Measurements from ENCODE around the gene KIAA0040. TPM values are rescaled to one million over a fixed set of nuclear protein-coding genes. Genes with fewer than 3 reads are reported as not detected.

Gene KIAA0040
- total RNA-seq, 1 donor from 2014 or later = 0.73 TPM

- no peak overlapping the region for H3K27ac Mint-ChIP-seq (ENCODE audit: unreplicated experiment)
- DNase-seq (ENCODE audit: extremely low spot score, unreplicated experiment) = no peak
- H3K4me1 Mint-ChIP-seq (ENCODE audit: unreplicated experiment) = no peaks in the 10 kb centered on the region
- H3K9me3 Mint-ChIP-seq (ENCODE audit: unreplicated experiment) = no peaks in the 10 kb centered on the region
- peaks cover 8% of the 10 kb centered on the region for H3K27me3 Mint-ChIP-seq (ENCODE audit: unreplicated experiment)
- TF ChIP-seq CTCF (IDR thresholded peaks at IDR 0.05) = no peak
- H3K36me3 Mint-ChIP-seq (ENCODE audit: unreplicated experiment) = no peaks in the 10 kb centered on the region
- H3K4me3 Mint-ChIP-seq (ENCODE audit: unreplicated experiment) = no peak overlapping the region
These were observed 6.7 kb downstream of the KIAA0040 start for GRCh38 chr1:175185903-175186302.

GRCh38 chr1:175183586-175183985 lies 9.0 kb downstream of the KIAA0040 start:
- Mint-ChIP-seq H3K9me3 (ENCODE audit: unreplicated experiment) (no peaks in the 10 kb centered on the region), H3K27ac (ENCODE audit: unreplicated experiment) (no peak overlapping the region), H3K36me3 (ENCODE audit: unreplicated experiment) (no peaks in the 10 kb centered on the region), H3K4me3 (ENCODE audit: unreplicated experiment) (no peak overlapping the region), H3K27me3 (ENCODE audit: unreplicated experiment) (peaks cover 2% of the 10 kb centered on the region), H3K4me1 (ENCODE audit: unreplicated experiment) (no peaks in the 10 kb centered on the region)
- DNase-seq (ENCODE audit: extremely low spot score, unreplicated experiment) = no peak
- TF ChIP-seq CTCF (IDR thresholded peaks at IDR 0.05) = no peak

GRCh38 chr1:175182201-175182746 lies 10.3 kb downstream of the KIAA0040 start:
- H3K27me3 Mint-ChIP-seq (ENCODE audit: unreplicated experiment) = peaks cover 2% of the 10 kb centered on the region
- no peak for TF ChIP-seq CTCF (IDR thresholded peaks at IDR 0.05)
- no peaks in the 10 kb centered on the region for H3K4me1 Mint-ChIP-seq (ENCODE audit: unreplicated experiment)
- H3K27ac Mint-ChIP-seq (ENCODE audit: unreplicated experiment) = no peak overlapping the region
- no peak overlapping the region for H3K4me3 Mint-ChIP-seq (ENCODE audit: unreplicated experiment)
- H3K9me3 Mint-ChIP-seq (ENCODE audit: unreplicated experiment) = no peaks in the 10 kb centered on the region
- no peak for DNase-seq (ENCODE audit: extremely low spot score, unreplicated experiment)
- no peaks in the 10 kb centered on the region for H3K36me3 Mint-ChIP-seq (ENCODE audit: unreplicated experiment)

- no peak for DNase-seq (ENCODE audit: extremely low spot score, unreplicated experiment)
- no peak for TF ChIP-seq CTCF (IDR thresholded peaks at IDR 0.05)
- no peaks in the 10 kb centered on the region for H3K36me3 Mint-ChIP-seq (ENCODE audit: unreplicated experiment)
- no peak overlapping the region for H3K27ac Mint-ChIP-seq (ENCODE audit: unreplicated experiment)
- H3K4me3 Mint-ChIP-seq (ENCODE audit: unreplicated experiment) = no peak overlapping the region
- no peaks in the 10 kb centered on the region for H3K9me3 Mint-ChIP-seq (ENCODE audit: unreplicated experiment)
- no peaks in the 10 kb centered on the region for H3K27me3 Mint-ChIP-seq (ENCODE audit: unreplicated experiment)
- no peaks in the 10 kb centered on the region for H3K4me1 Mint-ChIP-seq (ENCODE audit: unreplicated experiment)
These were observed 12.6 kb downstream of the KIAA0040 start for GRCh38 chr1:175179837-175180590.

- Mint-ChIP-seq H3K27me3 (ENCODE audit: unreplicated experiment) (no peaks in the 10 kb centered on the region), H3K4me3 (ENCODE audit: unreplicated experiment) (no peak overlapping the region), H3K27ac (ENCODE audit: unreplicated experiment) (no peak overlapping the region), H3K36me3 (ENCODE audit: unreplicated experiment) (no peaks in the 10 kb centered on the region), H3K4me1 (ENCODE audit: unreplicated experiment) (no peaks in the 10 kb centered on the region), H3K9me3 (ENCODE audit: unreplicated experiment) (no peaks in the 10 kb centered on the region)
- DNase-seq (ENCODE audit: extremely low spot score, unreplicated experiment) = no peak
- no peak for TF ChIP-seq CTCF (IDR thresholded peaks at IDR 0.05)
These were observed 14.1 kb downstream of the KIAA0040 start for GRCh38 chr1:175178456-175178855.

All from osteocyte (in vitro differentiated cells).